ENCODE results near the gene HDGF.

The HDGF gene

GRCh38 chr1:156751451-156751756, at the start of gene HDGF:
Gene HDGF, minus strand, starts transcription at chr1:156751675. Its CDS starts 246 bp downstream, at chr1:156751429.
- H3K4me3 ChIP-seq (ENCODE audit: low read depth, low read length) = peak within 1 kb of the TSS; percentile 98
- DNase-seq (ENCODE audit: low read depth) = no peak
- no peak for TF ChIP-seq CTCF (IDR thresholded peaks at IDR 0.05; ENCODE audit: low read depth, low read length, missing control alignments)

DNA sequence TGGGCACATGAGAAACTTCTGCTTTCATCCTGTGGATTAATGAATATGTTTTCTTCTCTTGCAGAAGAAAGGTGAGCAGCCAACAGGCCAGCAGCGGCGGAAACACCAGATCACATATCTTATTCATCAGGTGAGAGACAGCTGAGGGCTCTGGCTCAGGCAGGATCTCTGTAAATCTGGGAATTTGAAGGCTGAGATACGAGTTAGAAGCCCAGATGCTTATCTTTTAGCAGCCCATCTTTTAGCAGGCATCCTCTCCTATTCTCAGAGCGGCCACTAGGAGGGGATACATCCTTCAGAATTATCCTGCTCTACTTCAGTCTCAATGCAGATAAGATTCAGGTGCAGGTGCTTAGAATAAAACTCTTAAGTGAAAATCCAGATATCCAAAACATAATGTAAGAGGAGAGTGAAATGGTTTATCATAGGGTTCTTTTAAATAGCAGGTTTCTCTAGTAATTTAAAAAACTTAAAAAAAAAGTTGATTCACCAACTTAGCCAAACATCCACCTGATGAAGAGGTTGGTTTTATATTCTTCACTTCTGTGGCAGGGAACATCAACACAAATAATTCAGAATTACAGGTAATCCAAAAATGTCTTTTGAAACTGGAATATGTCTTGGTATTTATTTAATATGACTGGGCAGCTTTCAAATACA, 45.9 kb upstream of the HDGF start:
- no peak for DNase-seq (ENCODE audit: low read depth)
- no peak overlapping the region; the same call in 1 of the 2 replicates for H3K4me3 ChIP-seq (ENCODE audit: low read depth, low read length)
- TF ChIP-seq CTCF (IDR thresholded peaks at IDR 0.05; ENCODE audit: low read depth, low read length, missing control alignments) = peak; percentile 85

DNA sequence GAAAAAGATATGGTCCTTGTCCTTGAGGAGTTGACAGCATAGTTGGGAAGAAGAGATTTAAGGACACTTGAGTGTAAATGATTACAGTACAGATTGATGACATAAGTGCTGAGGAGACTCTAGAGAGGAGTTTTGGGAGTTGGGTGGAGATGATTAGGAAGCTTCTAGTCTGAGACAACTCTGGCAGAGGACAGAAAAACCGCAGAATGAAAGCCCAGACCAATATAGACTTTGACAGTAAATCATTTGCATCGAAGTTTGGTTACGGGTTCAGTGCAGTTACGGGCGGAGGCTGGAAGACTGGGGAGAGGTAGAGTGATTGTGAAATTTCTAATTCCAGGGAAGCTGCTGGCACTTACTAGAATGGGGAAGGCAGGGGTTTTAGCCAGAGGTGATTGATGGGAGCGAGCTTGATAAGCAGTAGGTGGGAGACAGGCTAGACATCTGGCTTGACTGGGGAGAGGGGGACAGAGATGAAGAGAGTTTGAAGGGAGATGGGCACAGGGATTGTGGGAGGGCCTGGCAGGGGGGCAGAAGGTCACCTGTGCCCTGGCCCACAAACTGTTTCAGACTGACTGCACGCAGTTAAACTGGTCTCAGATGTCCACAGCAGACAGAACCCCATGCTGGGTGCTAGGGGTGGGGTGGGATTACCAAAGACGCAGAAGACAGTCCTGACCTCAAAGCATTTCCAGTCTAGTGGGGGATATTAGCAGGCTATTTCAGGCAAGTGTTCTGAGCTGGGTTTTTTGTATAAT, 45.0 kb upstream of the HDGF start:
- no peak for DNase-seq (ENCODE audit: low read depth)
- H3K4me3 ChIP-seq (ENCODE audit: low read depth, low read length) = no peak overlapping the region; the same call in 1 of the 2 replicates
- TF ChIP-seq CTCF (IDR thresholded peaks at IDR 0.05; ENCODE audit: low read depth, low read length, missing control alignments) = no peak

- DNase-seq (ENCODE audit: low read depth) = no peak
- H3K4me3 ChIP-seq (ENCODE audit: low read depth, low read length) = no peak overlapping the region
- no peak for TF ChIP-seq CTCF (IDR thresholded peaks at IDR 0.05; ENCODE audit: low read depth, low read length, missing control alignments)
Observed at GRCh38 chr1:156795787-156796186, 44.3 kb upstream of the HDGF start.

DNA sequence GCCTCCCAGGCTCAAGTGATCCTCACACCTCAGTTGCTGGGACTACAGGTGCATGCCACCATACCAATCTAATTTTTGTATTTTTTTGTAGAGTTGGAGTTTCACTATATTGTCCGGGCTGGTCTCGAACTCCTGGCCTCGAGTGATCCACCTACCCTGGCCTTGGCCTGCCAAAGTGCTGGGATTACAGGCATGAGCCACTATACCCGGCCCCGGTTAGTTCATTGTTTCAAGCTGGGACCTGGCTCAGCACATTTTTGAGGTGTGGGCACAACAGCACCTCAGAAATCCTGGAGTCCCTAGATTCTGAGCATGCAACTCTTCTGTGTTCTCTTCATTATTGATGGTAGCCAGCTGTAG, 43.9 kb upstream of the HDGF start:
- no peak overlapping the region for H3K4me3 ChIP-seq (ENCODE audit: low read depth, low read length)
- no peak for DNase-seq (ENCODE audit: low read depth)
- TF ChIP-seq CTCF (IDR thresholded peaks at IDR 0.05; ENCODE audit: low read depth, low read length, missing control alignments) = no peak

DNA sequence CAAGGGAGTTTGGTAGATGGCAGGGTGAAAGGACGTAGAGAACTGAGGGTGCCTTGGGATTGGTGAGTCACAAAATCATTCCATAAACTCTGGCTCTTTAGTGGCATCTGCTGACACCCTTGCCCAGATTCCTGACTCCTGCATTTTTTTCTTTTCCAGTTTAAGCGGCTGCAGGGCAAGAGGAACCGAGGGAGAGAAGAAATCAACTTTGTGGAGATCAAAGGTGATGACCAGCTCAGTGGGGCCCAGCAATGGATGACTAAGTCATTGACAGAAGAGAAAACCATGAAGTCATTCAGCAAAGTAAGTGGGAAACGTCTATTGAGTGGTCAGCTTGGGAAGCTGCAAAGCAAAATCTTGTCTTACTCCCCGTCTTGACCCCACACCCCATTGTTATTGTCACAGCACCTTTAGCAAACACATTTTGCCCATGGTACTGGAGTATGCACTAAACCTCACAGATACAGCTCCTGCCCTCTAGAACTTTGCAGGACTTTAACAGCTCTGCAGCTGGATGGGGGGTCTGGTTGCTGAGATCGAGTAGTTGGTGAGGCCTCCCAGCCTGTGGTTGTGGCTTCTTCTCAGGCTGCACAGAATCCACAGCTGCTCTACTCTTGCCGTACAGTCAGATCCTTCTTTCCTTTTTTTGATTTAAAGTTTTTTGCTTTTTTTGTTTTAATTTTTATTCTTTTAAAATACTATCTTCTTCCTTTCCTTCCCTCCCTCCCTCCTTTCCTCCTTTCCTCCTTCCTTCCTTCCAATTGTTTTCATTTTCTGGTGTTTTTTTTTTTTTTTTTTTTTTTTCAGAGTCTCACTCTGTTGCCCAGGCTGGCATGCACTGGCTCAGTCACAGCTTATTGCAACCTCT, 43.3 kb upstream of the HDGF start:
- no peak for DNase-seq (ENCODE audit: low read depth)
- H3K4me3 ChIP-seq (ENCODE audit: low read depth, low read length) = no peak overlapping the region
- TF ChIP-seq CTCF (IDR thresholded peaks at IDR 0.05; ENCODE audit: low read depth, low read length, missing control alignments) = no peak
